ENCODE data around the gene C5orf58. TPM values are rescaled to one million over a fixed set of nuclear protein-coding genes. Genes with fewer than 3 reads are reported as not detected.
A peak's percentile ranks its signal among the peaks of the same experiment; 100 is the strongest.
"Not testable (repeated sequence)": the region's sequence is repeated elsewhere in the genome, so short reads cannot be mapped to it uniquely, and the experiment has no call there.

The C5orf58 gene
- total and polyA plus RNA-seq, 5 experiments from 2014 or later = 0.76 to 1.8 (median 1.1) TPM; not detected in 2

DNA sequence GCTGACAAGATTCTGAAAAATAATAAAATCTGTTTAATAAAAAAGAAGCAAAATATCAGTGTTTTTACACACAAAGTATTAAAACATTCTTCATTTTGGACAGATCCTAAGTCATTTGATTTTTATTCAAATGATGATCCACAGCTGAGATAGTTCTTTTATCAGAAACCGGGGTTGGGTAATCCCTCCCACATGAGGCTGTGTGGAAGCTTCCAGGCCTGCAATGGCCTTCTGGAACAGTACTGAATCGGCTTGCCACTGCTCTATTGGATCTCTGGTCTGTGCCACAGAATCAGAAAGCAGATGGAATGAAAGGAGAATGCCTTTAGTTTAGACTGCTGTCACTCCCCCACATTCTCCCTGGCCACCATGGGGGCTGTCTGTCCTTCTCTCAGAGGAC, 6.1 kb upstream of the C5orf58 start:
- no peaks in the 10 kb centered on the region for H3K27me3 Mint-ChIP-seq
- POLR2A ChIA-PET = interaction anchor here (0.9 to 1.8 kb wide), 4 partner anchors 48 to 111 kb away, joined by 3 to 7 read pairs (median 3); no protein-coding TSS in a partner anchor
- H3K9me3 Mint-ChIP-seq = no peaks in the 10 kb centered on the region

GRCh38 chr5:170228762-170229435, 3.9 kb upstream of the C5orf58 start:
- Mint-ChIP-seq H3K36me3 (no peaks in the 10 kb centered on the region), H3K4me3 (no peak overlapping the region), H3K27ac (peak overlapping the region in 1 of 10 donors; percentile 34), H3K27me3 (no peaks in the 10 kb centered on the region), H3K9me3 (no peaks in the 10 kb centered on the region), H3K4me1 (peaks cover 3 to 5% (median 4%) of the 10 kb centered on the region in 4 donors)
- POLR2A ChIA-PET = interaction anchor here (1.1 to 1.4 kb wide), 2 partner anchors 9 to 40 kb away, joined by 3 to 4 read pairs; no protein-coding TSS in a partner anchor
- ATAC-seq = no peak
- no peak for DNase-seq

More for the DNA sequence above, 6.1 kb upstream of the C5orf58 start:
- DNase-seq (no peak), ATAC-seq (no peak)
- H3K36me3 Mint-ChIP-seq = no peaks in the 10 kb centered on the region
- peak overlapping the region in 1 of 10 donors; percentile 52 for H3K27ac Mint-ChIP-seq
- peaks cover 3 to 5% (median 4%) of the 10 kb centered on the region in 4 donors for H3K4me1 Mint-ChIP-seq
- H3K4me3 Mint-ChIP-seq = no peak overlapping the region

GRCh38 chr5:170233358-170233892, 640 bp downstream of the C5orf58 start:
- Mint-ChIP-seq H3K4me3 (peak overlapping the region in 1 of 10 donors; percentile 6), H3K9me3 (no peaks in the 10 kb centered on the region), H3K27ac (peak overlapping the region in 1 of 10 donors; percentile 3), H3K27me3 (no peaks in the 10 kb centered on the region), H3K4me1 (peaks cover 0 to 20% (median 13%) of the 10 kb centered on the region in 4 donors), H3K36me3 (peaks cover 0 to 2% (median 2%) of the 10 kb centered on the region in 3 donors)
- ATAC-seq = no peak
- no peak for DNase-seq
- POLR2A ChIA-PET = no interaction called here

GRCh38 chr5:170235876-170236864, 3.4 kb downstream of the C5orf58 start:
- peak overlapping the region in 9 of 10 donors; percentile 6 to 82 (median 49) for H3K27ac Mint-ChIP-seq
- ATAC-seq = peak in 1 of 2 donors; percentile 25

GRCh38 chr5:170238456-170239196, 5.8 kb downstream of the C5orf58 start:
- Mint-ChIP-seq H3K4me1 (peaks cover 0 to 26% (median 16%) of the 10 kb centered on the region in 4 donors), H3K4me3 (no peak overlapping the region), H3K27me3 (no peaks in the 10 kb centered on the region), H3K9me3 (peaks cover 0 to 4% (median 0%) of the 10 kb centered on the region in 9 donors), H3K27ac (peak overlapping the region in 9 of 10 donors; percentile 4 to 68 (median 30)), H3K36me3 (peaks cover 0 to 2% (median 2%) of the 10 kb centered on the region in 3 donors)
- ATAC-seq = no peak
- POLR2A ChIA-PET = interaction anchor here (0.7 to 1.3 kb wide), 3 partner anchors 10 to 38 kb away, joined by 3 to 5 read pairs (median 3); no protein-coding TSS in a partner anchor
- no peak for DNase-seq

More at GRCh38 chr5:170235876-170236864, 3.4 kb downstream of the C5orf58 start:
- POLR2A ChIA-PET = interaction anchor here (0.7 to 1.1 kb wide), 2 partner anchors 27 to 43 kb away, joined by 3 to 4 read pairs; no protein-coding TSS in a partner anchor
- H3K27me3 Mint-ChIP-seq = no peaks in the 10 kb centered on the region
- peaks cover 0 to 4% (median 0%) of the 10 kb centered on the region in 9 donors for H3K9me3 Mint-ChIP-seq
- no peak overlapping the region for H3K4me3 Mint-ChIP-seq
- peaks cover 0 to 2% (median 2%) of the 10 kb centered on the region in 3 donors for H3K36me3 Mint-ChIP-seq
- H3K4me1 Mint-ChIP-seq = peaks cover 0 to 26% (median 16%) of the 10 kb centered on the region in 4 donors
- DNase-seq = no peak

DNA sequence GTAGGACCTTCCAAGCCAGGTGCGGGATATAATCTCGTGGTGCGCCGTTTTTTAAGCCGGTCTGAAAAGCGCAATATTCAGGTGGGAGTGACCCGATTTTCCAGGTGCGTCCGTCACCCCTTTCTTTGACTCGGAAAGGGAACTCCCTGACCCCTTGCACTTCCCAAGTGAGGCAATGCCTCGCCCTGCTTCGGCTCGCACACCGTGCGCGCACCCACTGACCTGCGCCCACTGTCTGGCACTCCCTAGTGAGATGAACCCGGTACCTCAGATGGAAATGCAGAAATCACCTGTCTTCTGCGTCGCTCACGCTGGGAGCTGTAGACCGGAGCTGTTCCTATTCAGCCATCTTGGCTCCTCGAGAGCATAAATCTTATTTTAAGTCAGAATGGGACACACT, 12.7 kb downstream of the C5orf58 start:
- Mint-ChIP-seq H3K36me3 (peaks cover 26 to 51% (median 45%) of the 10 kb centered on the region in 3 donors), H3K4me3 (peak overlapping the region in 1 of 10 donors; percentile 41), H3K4me1 (peaks cover 7 to 19% (median 13%) of the 10 kb centered on the region in 4 donors), H3K27ac (peak overlapping the region in 4 of 10 donors; percentile 13 to 25 (median 18))
- DNase-seq, H3K9me3 Mint-ChIP-seq, ATAC-seq, H3K27me3 Mint-ChIP-seq: not testable (repeated sequence)
- POLR2A ChIA-PET = interaction anchor here (1.2 to 3.1 kb wide), 2 partner anchors 12 to 15 kb away, joined by 6 to 19 read pairs; no protein-coding TSS in a partner anchor

GRCh38 chr5:170246126-170246870, 13.5 kb downstream of the C5orf58 start:
- Mint-ChIP-seq H3K36me3 (peaks cover 26 to 60% (median 53%) of the 10 kb centered on the region in 3 donors), H3K27me3 (no peaks in the 10 kb centered on the region), H3K27ac (peak overlapping the region in 7 of 10 donors; percentile 15 to 74 (median 34)), H3K4me3 (peak overlapping the region in 1 of 10 donors; percentile 12), H3K4me1 (peaks cover 7 to 26% (median 14%) of the 10 kb centered on the region in 4 donors), H3K9me3 (peaks cover 0 to 9% (median 0%) of the 10 kb centered on the region in 9 donors)
- ATAC-seq (no peak), DNase-seq (no peak)
- POLR2A ChIA-PET = interaction anchor here (1.1 to 3.1 kb wide), 4 partner anchors 10 to 21 kb away, joined by 5 to 19 read pairs (median 9); no protein-coding TSS in a partner anchor

DNA sequence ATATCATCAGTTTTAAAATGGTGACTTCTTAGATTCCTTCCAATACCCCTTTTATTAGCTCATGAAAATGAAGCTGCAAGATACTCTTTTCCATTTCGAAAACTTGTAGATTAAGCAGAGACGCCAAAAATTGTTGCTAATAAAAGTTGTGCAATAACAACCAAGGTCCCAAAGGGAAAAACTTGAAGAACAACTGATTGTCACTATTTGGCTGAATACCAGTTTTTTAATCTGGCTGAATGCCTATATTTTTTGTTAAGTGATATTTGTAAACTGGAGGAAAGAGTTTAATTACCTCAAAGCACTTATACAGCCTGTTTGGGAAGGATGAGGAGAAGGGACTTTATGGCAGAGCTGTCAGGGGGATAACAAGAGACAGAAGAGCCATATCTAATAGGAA, 14.6 kb downstream of the C5orf58 start:
- Mint-ChIP-seq H3K27ac (peak overlapping the region in 5 of 10 donors; percentile 48 to 71 (median 59)), H3K27me3 (no peaks in the 10 kb centered on the region), H3K9me3 (peaks cover 0 to 9% (median 0%) of the 10 kb centered on the region in 9 donors), H3K4me3 (peak overlapping the region in 1 of 10 donors; percentile 28), H3K36me3 (peaks cover 26 to 71% (median 63%) of the 10 kb centered on the region in 3 donors), H3K4me1 (peaks cover 7 to 28% (median 16%) of the 10 kb centered on the region in 4 donors)
- DNase-seq = no peak
- ATAC-seq = no peak
- POLR2A ChIA-PET = interaction anchor here (0.6 to 3.1 kb wide), 3 partner anchors 13 to 135 kb away, joined by 12 to 19 read pairs (median 13); no protein-coding TSS in a partner anchor

GRCh38 chr5:170248172-170248930, 15.6 kb downstream of the C5orf58 start:
- H3K4me3 Mint-ChIP-seq = no peak overlapping the region

DNA sequence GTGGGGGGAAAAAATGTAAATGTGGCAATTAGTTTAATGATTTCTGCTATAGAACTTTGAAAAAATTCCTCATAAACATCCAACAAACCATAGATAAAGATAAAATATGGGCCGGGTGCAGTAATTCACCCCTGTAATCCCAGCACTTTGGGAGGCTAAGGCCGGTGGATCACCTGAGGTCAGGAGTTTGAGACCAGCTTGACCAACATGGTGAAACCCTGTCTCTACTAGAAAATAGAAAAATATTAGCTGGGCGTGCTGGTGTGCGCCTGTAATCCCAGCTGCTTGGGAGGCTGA, 16.1 kb downstream of the C5orf58 start:
- Mint-ChIP-seq H3K27ac (peak overlapping the region in 6 of 10 donors; percentile 20 to 57 (median 44)), H3K36me3 (peaks cover 26 to 86% (median 70%) of the 10 kb centered on the region in 3 donors)

More at GRCh38 chr5:170248172-170248930, 15.6 kb downstream of the C5orf58 start:
- H3K27ac Mint-ChIP-seq = peak overlapping the region in 6 of 10 donors; percentile 20 to 57 (median 48)
- H3K4me1 Mint-ChIP-seq = peaks cover 7 to 29% (median 17%) of the 10 kb centered on the region in 4 donors
- peaks cover 0 to 9% (median 0%) of the 10 kb centered on the region in 9 donors for H3K9me3 Mint-ChIP-seq
- ATAC-seq (no peak), DNase-seq (no peak)
- POLR2A ChIA-PET = interaction anchor here (3.1 kb wide), 1 partner anchor 12 kb away, joined by 19 read pairs; no protein-coding TSS in a partner anchor
- peaks cover 26 to 80% (median 66%) of the 10 kb centered on the region in 3 donors for H3K36me3 Mint-ChIP-seq
- no peaks in the 10 kb centered on the region for H3K27me3 Mint-ChIP-seq

More for the DNA sequence above, 16.1 kb downstream of the C5orf58 start:
- H3K4me3 Mint-ChIP-seq, H3K9me3 Mint-ChIP-seq, ATAC-seq, H3K27me3 Mint-ChIP-seq, DNase-seq, POLR2A ChIA-PET: not testable (repeated sequence)
- peaks cover 9 to 35% (median 22%) of the 10 kb centered on the region in 4 donors for H3K4me1 Mint-ChIP-seq

All from naive thymus-derived CD8-positive, alpha-beta T cell (primary cell).